ENCODE data around the gene PTPN14.

DNA sequence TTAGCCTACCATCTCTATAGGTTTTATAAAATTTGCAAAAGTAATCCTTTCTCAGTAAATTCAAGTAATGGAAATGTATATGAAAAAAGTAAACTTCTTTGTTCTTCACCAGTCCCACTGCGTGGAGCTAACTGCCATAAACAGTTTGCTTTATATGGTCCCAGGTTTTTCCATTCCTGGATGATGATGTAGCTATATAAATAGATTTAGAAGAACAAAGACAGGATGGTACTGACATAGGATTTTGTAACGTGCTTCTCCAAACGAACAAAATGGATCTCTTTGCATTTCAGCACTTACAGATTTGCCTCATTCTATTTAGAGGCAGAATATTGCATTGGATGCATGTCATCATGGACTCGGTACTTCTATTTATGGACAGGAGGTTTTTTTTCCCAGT, 213.2 kb downstream of the PTPN14 start:
- TF ChIP-seq EZH2 (IDR thresholded peaks at IDR 0.05; ENCODE audit: borderline replicate concordance, low read depth, low read length, severe bottlenecking) = no peak
- TF ChIP-seq, protein P1, sequence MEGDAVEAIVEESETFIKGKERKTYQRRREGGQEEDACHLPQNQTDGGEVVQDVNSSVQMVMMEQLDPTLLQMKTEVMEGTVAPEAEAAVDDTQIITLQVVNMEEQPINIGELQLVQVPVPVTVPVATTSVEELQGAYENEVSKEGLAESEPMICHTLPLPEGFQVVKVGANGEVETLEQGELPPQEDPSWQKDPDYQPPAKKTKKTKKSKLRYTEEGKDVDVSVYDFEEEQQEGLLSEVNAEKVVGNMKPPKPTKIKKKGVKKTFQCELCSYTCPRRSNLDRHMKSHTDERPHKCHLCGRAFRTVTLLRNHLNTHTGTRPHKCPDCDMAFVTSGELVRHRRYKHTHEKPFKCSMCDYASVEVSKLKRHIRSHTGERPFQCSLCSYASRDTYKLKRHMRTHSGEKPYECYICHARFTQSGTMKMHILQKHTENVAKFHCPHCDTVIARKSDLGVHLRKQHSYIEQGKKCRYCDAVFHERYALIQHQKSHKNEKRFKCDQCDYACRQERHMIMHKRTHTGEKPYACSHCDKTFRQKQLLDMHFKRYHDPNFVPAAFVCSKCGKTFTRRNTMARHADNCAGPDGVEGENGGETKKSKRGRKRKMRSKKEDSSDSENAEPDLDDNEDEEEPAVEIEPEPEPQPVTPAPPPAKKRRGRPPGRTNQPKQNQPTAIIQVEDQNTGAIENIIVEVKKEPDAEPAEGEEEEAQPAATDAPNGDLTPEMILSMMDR (IDR thresholded peaks at IDR 0.05; ENCODE audit: borderline replicate concordance, extremely low read depth, low read length, poor library complexity, severe bottlenecking) = no peak
